HG03558 (cell line): Measurements from ENCODE around the gene IBTK.
"Not testable (repeated sequence)": the region's sequence is repeated elsewhere in the genome, so short reads cannot be mapped to it uniquely, and the experiment has no call there.

Experiments used
- ATAC-seq: cut with Tn5 transposase; IDR thresholded peaks from one replicate; pipeline ENCODE4 v1.9.1; 2021; ENCODE audit warnings: moderate number of reproducible peaks; ENCODE audit not compliant: unreplicated experiment; ENCODE audit errors: extremely low read depth

Gene IBTK

DNA sequence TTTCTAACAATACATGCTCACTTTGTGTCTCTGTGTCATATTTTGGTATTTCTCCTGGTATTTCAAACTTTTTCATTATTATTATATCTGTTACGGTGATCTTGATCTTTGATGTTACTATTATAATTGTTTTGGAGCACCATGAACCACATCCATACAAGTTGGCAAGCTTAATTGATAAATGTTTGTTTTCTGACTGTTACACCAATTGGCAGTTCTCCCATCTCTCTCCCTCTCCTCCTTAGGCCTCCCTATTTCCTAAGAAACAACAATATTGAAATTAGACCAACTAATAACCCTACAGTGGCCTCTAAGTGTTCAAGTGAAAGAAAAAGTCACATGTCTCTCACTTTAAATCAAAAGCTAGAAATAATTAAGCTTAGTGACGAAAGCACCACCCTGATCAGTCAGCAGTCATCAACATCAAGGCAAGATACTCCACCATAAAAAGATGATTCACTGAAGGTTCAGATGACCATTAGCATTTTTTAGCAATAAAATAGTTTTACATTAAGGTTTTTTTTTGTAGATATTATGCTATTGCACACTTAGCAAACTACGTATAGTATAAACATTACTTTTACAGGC is 61.5 kb downstream of the IBTK start:
- ATAC-seq = no peak

DNA sequence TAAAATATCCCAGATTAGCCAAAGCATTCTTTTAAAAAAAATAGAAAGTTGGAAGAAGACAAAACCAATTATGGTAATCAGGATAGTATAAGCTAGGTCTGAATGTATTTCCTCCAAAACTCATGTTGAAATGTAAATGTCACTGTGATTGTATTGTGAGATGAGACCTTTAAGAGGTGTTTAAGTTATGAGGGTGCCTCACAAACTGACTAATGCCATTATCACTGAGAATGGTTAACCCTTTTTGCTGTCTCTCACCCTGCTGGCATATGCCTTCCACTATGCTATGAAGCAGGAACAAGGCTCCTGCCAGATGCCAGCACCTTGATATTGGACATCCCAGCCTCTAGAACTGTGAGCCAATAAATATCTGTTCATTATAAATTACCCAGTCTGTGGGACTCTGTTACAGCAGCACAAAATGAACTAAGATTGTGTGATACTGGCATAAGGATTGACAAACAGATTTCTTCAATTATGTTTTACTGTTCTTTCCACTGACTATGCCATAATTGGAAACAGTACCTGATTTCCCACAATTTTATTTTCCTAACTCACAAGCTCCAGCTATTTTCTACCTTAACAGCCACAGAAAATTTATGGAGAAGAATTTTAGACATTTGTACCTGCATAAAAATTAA is 63.8 kb downstream of the IBTK start:
- no peak for ATAC-seq

DNA sequence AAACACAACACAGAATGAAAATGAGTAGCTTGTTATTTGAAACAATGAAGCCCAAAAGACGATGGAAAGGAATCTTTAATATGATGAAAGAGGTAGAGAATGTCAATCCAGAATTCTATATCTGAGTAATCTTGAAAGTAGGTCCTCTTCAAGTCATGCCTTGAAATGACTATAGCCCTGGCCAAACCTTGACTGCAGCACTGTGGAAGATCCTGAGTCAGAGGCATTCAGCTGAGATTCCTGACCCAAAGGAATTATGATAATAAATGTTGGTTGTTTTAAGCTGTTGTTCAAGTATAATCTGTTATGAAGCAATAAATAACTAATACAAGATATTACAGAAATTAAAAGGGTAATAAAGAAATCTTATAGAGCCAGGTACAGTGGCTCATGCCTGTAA is 64.8 kb downstream of the IBTK start:
- no peak for ATAC-seq

DNA sequence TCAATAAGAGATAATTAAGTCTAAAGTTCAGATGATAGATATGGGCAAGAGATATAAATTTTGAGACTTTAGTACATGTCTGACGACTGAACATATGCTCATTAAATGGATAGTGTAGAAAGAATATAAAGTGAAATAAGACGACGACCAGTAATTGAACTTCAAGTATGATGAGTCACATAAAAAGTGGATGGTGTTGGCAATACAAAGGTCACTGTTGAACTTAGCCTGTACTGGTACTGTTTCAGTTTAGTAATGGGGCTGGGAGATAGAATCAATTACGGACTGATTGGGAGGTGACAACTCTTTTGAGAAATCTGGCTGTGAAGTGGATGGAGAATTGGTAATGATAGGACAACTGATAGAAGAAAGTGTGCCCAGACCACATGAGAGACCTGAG is 68.1 kb downstream of the IBTK start:
- no peak for ATAC-seq

DNA sequence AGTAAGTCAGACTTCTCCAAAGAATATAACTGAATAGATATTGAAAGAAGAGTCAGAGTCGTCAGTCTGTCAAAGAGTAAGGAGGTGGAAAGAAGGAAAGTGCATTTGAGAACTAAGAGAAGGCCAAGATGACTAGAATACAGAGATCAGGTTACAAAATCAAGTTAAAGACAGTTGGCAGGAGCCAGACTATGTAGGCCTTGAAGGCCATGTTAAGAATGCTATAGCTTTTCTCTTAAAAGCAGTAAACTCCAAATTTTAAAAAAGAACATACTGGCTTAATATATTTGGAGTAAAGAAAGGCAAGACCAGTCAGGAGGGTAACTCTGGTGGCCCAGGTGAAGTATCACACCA is 68.8 kb downstream of the IBTK start:
- no peak for ATAC-seq

DNA sequence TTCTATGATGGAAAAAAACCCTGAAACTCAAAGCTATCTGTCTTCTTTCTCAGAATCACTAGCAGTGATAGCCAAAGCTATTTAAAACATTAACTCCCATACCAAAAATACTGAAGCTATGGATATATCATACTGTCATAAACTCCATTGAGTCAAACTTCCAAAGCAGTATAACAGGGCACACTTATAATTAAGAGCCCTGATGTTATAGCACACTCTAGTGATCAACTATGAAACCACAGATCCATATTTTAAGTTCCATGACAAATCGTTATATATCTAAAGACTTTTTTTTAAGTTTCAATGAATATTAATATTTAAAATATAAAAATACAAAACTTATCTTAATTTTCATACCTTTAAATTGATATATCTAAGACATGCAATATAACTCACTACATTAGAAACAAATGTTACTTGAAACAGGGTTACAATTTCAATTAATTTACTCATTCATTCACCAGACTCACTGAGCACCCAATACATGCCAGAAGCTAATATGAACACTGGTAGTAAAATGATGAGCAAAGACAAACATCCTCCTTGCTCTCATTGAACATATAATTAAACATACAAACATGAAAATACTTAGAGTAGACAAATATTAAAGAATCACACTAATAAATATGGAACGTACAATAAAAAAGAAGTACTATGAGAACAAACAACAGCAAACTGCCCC is 69.3 kb downstream of the IBTK start:
- no peak for ATAC-seq

DNA sequence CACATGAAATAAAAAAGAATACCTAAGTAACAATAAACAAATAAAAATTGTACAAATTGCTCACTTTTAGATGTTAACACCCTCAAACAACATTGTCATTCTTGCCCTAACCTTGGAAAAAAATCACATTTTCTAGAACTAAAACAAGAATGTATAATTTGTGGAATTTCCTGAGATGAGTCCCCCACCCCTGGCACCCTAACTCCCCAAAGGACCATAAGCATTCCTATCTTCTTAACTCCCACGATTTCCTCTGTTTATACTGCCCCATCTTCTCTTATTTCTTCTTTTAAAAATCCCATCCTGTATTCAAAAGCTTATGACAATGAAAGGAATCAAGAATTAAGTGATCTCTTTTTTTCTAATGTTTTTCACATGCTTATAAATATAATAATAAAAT is 70.9 kb downstream of the IBTK start:
- no peak for ATAC-seq

DNA sequence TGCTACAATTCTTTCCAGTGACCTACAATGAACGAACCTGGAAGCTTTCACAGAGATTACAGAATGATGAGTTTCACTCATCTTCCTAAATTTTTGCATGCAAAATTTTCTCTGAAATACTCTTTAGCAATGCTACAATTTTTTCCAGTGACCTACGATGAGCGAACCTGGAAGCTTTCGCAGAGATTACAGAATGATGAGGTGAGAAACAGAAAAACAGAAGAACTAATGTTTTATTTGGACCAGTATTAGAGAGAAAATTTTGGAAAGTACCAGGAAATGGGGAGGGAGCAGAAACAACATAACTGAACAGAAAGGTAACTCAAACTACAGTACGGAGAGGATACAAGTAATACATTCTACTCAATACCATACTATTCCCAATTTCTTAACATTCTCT is 75.0 kb downstream of the IBTK start:
- no peak for ATAC-seq

DNA sequence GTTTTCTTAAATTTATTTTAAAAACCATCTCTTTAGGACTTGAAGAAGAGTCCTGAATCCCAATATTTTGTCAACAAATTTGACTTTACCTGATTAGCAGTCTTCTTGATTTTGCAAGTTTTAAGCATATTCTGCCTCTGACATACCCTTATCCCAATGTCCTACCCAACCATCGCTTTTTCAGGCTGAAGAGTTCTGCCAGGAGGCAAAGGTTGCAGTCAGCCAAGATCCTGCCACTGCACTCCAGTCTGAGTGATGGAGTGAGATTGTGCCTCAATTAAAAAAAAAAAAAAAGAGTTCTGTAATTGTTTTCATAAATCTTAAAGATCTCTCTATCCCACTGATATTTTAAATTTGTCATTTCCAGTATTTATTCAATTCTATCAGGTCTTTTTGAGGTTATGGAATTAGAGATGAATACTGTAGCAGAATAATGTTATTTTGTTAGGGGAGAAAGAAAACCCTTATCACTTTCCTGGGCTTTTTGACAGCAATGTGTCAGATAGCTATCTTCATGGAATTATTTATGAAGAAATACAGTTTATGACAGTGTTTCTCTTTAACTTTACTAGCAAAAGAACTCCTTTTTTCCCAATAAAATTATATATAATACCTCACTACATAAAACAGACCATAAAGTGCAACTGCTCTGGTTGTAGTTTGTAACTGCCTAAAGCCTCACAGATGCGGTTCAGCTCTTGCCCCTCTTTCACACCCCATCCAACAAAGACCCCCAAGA is 78.2 kb downstream of the IBTK start:
- no peak for ATAC-seq

DNA sequence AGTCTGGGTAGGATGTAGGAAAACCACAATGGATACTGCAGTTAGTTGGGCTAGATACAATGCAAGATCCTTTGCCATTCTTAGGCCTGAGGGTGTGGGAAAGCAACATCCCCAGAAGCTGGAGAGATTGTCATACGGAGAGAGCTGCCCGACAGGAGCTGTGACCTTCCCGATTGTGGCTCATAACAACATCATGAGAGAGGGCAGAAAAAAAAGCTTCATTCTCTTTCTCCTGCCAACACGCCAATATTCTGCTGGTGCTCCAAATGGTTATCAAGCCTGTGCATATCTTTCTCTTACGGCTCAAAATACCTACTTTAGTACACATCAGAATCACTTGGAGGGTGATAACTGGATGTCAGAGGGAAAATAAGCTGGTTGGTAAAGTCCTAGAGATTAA is 81.1 kb downstream of the IBTK start:
- no peak for ATAC-seq

DNA sequence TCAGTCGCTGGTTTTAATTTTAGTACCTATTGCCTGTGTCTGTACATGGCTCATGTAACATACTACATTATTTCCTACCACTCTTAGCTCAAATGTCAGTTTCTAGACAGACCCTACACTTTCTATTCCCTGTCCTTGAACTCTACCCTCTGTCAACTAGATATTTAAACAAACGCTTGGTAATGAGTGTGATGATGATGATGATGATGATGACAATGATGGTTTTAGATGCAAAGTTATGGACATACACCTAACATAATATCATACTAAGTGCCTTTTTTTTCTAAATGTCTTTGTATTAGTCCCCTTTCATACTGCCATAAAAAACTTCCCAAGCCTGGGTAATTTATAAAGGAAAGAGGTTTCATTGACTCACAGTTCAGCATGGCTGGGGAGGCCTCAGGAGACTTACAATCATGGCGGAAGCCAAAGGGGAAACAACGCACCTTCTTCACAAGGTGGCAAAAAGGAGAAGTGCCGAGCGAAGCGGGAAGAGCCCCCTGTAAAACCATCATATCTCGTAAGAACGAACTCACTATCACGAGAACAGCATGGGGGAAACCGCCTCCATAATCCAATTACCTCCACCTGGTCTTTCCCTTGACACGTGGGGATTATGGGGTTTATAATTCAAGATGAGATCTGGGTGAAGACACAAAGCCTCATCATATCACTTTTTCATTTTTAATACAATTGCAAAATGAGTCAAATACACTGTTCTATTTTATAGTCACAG is 87.1 kb downstream of the IBTK start:
- ATAC-seq = no peak

DNA sequence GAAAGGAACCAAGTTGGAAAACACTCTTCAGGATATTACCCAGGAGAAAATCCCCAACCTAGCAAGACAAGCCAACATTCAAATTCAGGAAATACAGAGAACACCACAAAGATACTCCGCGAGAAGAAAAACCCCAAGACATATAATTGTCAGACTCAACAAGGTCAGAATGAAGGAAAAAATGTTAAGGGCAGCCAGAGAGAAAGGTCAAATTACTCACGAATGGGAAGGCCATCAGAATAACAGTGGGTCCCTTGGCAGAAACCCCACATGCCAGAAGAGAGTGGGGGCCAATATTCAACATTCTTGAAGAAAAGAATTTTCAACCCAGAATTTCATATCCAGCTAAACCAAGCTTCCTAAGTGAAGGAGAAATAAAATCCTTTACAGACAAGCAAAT is 94.8 kb downstream of the IBTK start:
- ATAC-seq = not testable (repeated sequence)

DNA sequence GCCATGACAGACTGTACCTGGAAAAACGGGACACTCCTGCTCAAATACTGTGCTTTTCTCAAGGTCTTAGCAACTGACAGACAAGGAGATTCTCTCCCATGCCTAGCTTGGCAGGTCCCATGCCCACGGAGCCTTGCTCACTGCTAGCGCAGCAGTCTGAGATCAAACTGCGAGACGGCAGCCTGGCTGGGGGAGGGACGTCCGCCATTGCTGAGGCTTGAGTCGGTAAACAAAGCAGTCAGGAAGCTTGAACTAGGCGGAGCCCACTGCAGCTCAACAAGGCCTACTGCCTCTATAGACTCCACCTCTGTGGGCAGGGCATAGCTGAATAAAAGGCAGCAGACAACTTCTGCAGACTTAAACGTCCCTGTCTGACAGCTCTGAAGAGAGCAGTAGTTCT is 96.4 kb downstream of the IBTK start:
- ATAC-seq = not testable (repeated sequence)

DNA sequence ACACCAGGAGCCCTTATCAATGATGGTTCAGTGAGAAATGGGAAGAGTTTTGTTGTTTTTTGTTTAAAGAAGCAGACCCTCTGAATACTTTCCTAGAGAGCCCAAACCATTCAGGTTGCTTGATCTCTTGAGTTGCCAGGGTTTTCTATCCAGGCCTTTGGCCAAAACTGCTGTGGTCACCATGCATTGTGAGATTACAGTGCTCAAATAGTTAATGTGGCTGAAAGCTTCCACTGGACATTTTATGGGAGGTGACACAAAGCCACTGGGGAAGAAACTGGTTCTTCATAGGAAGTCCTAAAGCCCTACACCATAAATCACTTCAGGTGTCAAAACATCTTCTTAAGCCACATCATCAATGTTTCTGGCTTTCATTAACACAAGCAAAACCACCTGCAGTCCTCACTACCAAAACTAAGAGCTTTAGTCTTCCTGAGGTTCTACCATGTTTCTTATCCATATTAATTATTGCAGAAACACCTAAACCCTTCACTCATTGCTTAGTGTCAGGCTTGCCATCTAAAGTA is 101.6 kb downstream of the IBTK start:
- no peak for ATAC-seq

DNA sequence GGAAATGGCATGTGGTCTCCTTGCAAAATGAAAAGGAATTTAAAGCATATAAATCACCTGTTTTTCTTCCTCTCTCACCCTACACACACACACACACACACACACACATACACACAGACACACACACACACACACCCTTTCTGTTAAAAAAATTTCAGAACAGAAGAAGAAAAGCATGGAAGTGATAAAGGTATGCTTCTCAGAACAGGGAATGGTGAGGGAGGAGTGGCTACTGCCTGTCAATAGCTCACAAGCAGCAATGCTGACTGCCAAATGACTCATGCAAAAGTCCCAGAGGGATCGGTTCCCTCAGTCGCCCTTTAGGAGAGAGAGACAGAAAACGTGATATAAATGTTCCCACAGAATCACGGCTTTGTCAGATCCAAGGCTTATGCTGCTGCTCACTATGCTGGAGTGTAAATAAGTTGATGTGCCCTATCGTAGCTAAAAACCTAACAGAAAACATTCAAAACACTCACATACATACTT is 102.6 kb downstream of the IBTK start:
- ATAC-seq = no peak

DNA sequence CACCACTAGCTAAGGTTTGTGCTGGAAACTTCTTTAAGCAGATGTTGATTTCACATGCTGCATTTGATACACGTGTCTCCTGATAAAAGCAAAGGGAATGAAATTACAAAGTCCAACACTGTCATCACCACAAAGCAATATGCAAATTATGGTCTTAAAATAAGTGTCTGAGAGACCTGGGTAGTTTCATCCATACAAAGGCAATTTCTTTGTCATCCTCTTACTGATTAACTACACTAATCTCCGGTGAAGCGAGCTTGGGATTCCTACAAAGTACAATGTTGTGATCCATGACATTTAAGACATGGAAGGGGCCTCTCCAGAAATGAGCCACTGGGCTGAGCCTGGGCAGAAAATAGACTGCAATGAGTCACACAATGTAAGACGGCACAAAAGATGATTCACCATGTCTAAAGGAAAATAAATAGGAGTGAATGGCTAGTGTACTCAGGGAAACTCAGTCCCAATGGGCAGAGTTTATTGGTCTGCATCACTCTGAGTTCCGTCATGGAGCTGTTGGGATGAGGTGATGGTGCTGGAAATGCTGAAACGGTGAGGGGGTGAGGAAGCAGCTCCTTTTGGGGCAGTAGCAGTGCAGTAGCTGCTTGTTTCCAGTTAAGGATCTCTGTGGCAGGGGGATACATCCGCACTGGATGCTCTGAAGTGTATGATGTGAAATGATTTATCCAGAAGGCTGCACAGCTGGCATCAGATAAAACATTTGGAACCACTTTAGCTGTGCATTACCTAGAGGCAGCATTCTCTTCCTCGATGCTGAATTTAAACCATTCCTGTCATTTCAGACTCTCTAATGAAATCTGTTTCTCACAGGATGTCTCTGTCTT is 103.3 kb downstream of the IBTK start:
- ATAC-seq = peak; percentile 90

DNA sequence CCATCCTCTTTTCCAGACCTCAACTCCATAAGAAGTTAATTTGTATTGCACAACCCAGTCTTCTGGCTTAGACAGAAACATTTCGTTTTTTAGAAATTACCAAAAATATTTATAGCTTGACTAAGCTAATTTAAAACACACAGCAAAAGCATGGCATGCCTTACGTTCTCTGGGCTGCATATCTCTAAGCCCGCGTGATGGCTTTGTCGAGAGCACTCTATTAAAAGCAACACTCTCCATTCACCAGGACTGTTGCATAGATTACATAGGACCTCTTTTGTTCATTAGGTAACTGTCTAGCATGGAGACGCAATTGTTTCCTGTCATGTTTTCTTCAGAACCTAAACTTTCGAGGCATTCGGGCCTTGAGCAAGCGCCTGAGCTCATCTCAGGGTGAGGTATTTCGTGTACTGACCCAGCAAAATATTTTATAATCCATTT is 104.5 kb downstream of the IBTK start:
- no peak for ATAC-seq

DNA sequence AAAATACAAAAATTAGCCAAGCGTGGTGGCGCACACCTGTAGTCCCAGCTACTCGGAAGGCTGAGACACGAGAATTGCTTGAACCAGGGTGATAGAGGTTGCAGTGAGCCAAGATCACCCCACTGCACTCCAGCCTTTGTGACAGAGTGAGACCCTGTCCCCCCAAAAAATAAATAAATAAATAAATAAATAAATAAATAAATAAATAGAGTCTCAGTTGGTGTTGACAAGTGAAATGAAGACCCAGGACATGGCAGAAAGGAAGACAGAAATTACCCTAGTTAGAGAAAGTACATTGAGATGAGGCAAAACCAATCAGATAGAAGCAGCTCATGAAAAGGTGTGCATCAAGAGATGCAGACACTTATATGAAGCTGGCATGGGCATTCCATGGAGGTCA is 105.0 kb downstream of the IBTK start:
- no peak for ATAC-seq

DNA sequence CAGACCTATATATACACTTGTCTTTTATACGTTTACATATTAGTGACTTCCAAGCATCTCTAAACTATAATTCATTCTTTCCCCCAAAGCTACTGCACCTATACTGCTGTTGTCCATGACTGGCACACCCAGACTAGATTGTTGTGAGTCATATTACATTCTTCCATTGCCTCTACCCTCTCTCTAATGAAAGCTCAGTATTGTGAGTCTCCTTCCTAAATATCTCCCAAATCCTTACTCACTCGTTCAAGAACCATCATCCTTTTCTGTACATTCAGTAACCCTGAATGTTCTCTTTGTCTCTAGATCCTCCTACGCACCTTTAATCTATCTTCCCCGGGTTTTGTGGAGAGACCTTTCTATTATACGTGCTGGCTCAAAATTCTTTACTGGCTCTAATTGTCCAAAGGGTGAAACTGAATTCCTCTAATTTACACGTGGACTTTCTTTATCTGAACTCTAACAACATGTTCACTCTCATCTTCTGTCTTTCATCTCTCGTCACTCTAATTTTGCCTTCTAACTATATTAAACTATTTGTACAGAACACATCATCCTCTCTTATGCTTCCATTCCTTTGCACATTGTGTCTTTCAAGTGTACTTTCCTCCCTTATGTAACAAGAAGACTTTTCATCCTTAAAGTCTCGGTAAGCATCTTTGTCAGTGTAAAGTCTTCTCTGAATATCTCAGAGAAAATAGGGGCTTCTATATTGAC is 109.3 kb downstream of the IBTK start:
- no peak for ATAC-seq
